Measurements from ENCODE around the gene GNAL. TPM values are rescaled to one million over a fixed set of nuclear protein-coding genes. Genes with fewer than 3 reads are reported as not detected.

Gene GNAL
- total RNA-seq, 2 experiments from 2014 or later: 0.11 to 0.19 TPM

DNA sequence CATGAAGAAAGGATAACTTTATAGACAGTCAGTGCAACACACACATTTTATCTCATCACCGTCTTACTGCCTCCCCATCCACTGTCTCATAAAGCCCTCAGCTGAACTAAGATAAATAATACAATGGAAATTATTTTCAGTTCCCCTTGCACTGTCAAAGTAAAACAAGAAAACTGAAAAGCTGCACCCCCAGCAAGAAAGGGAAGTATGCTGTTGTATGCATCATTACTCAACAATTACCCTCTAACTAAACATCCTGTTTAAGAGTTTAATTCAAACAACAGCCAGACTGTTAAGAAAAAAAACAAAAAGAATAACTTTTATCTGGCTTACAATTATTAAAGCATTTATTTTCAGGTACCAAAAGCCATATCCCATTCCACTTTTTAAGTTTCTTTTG lies 194.1 kb downstream of the GNAL start:
- POLR2A ChIA-PET: no interaction called here
- ATAC-seq (ENCODE audit: poor library complexity) (no peak), DNase-seq (peak in 2 of 14 experiments; percentile 27 to 39)
- peaks cover 70% of the 10 kb centered on the region for H3K36me3 Mint-ChIP-seq (ENCODE audit: low read depth)
- H3K4me1 Mint-ChIP-seq (ENCODE audit: low read depth): no peaks in the 10 kb centered on the region
- H3K9me3 Mint-ChIP-seq: no peaks in the 10 kb centered on the region
- H3K4me3 Mint-ChIP-seq: no peak overlapping the region
- TF ChIP-seq, protein P1, sequence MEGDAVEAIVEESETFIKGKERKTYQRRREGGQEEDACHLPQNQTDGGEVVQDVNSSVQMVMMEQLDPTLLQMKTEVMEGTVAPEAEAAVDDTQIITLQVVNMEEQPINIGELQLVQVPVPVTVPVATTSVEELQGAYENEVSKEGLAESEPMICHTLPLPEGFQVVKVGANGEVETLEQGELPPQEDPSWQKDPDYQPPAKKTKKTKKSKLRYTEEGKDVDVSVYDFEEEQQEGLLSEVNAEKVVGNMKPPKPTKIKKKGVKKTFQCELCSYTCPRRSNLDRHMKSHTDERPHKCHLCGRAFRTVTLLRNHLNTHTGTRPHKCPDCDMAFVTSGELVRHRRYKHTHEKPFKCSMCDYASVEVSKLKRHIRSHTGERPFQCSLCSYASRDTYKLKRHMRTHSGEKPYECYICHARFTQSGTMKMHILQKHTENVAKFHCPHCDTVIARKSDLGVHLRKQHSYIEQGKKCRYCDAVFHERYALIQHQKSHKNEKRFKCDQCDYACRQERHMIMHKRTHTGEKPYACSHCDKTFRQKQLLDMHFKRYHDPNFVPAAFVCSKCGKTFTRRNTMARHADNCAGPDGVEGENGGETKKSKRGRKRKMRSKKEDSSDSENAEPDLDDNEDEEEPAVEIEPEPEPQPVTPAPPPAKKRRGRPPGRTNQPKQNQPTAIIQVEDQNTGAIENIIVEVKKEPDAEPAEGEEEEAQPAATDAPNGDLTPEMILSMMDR (IDR thresholded peaks at IDR 0.05): no peak
- H3K36me3 ChIP-seq (ENCODE audit: insufficient read depth, low read length): peaks cover 37% of the 10 kb centered on the region
- no peak overlapping the region for H3K27ac Mint-ChIP-seq
- CTCF ChIA-PET: no interaction called here
- no peak overlapping the region for H3K27ac ChIP-seq (ENCODE audit: low read depth in 1 of 2, low read length in 2 of 2)
- intact Hi-C loops (cut with DNase I, micrococcal nuclease): no loop called here
- H3K27me3 Mint-ChIP-seq: no peaks in the 10 kb centered on the region
- no peak overlapping the region for H3K4me3 ChIP-seq (ENCODE audit: low read length)
- no peaks in the 10 kb centered on the region for H3K9me3 ChIP-seq (ENCODE audit: control insufficient read depth in 1 of 2, insufficient read depth in 1 of 2, low read length in 2 of 2)
- no peaks in the 10 kb centered on the region for H3K27me3 ChIP-seq (ENCODE audit: control insufficient read depth in 1 of 2, insufficient read depth in 2 of 2, low read length in 2 of 2)
- no peaks in the 10 kb centered on the region for H3K4me1 ChIP-seq (ENCODE audit: insufficient read depth, low read length)

DNA sequence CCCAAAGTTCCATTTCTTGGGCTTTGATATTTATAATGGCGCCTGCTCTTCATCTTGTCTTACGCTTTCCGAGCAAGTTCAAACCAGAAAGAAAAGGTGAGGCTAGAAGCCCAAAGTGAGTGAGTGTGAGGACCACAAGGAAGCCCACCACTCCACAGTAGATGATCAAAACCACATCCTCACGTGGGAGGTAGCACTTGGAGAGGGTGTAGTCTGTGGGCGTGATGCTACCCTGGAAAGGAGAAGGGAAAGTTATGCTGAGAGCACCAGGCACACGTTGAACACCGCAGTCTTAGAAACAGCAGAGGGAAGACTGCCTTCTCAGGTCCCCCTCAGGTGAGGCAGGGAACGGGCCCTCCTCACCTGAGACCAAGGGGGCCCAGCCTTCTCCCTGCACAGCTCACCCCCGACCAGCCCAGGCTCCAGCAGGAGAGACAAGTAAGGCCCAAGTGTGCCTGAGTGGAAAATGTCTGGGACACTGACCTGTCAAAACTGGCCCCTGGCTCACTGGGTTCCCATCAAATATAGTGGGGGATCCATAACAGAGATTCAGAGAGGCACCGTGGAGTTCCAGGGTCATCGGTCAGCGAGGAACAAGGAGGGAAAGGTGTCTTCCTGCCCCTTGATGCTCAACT lies 195.4 kb downstream of the GNAL start:
- Histone ChIP-seq H3K36me3 (ENCODE audit: insufficient read depth, low read length) (peaks cover 50% of the 10 kb centered on the region), H3K27me3 (ENCODE audit: control insufficient read depth in 1 of 2, insufficient read depth in 2 of 2, low read length in 2 of 2) (no peaks in the 10 kb centered on the region), H3K4me1 (ENCODE audit: insufficient read depth, low read length) (no peaks in the 10 kb centered on the region), H3K4me3 (ENCODE audit: low read length) (no peak overlapping the region), H3K27ac (ENCODE audit: low read depth in 1 of 2, low read length in 2 of 2) (no peak overlapping the region), H3K9me3 (ENCODE audit: control insufficient read depth in 1 of 2, insufficient read depth in 1 of 2, low read length in 2 of 2) (no peaks in the 10 kb centered on the region)
- intact Hi-C loops (cut with DNase I, micrococcal nuclease): no loop called here
- ChIA-PET POLR2A (no interaction called here), CTCF (no interaction called here)
- H3K27me3 Mint-ChIP-seq: no peaks in the 10 kb centered on the region
- ATAC-seq (ENCODE audit: poor library complexity) (no peak), DNase-seq (no peak)
- H3K4me3 Mint-ChIP-seq: no peak overlapping the region
- no peak overlapping the region for H3K27ac Mint-ChIP-seq
- TF ChIP-seq, protein P1 (IDR thresholded peaks at IDR 0.05): no peak
- H3K9me3 Mint-ChIP-seq: no peaks in the 10 kb centered on the region
- peaks cover 83% of the 10 kb centered on the region for H3K36me3 Mint-ChIP-seq (ENCODE audit: low read depth)
- no peaks in the 10 kb centered on the region for H3K4me1 Mint-ChIP-seq (ENCODE audit: low read depth)

DNA sequence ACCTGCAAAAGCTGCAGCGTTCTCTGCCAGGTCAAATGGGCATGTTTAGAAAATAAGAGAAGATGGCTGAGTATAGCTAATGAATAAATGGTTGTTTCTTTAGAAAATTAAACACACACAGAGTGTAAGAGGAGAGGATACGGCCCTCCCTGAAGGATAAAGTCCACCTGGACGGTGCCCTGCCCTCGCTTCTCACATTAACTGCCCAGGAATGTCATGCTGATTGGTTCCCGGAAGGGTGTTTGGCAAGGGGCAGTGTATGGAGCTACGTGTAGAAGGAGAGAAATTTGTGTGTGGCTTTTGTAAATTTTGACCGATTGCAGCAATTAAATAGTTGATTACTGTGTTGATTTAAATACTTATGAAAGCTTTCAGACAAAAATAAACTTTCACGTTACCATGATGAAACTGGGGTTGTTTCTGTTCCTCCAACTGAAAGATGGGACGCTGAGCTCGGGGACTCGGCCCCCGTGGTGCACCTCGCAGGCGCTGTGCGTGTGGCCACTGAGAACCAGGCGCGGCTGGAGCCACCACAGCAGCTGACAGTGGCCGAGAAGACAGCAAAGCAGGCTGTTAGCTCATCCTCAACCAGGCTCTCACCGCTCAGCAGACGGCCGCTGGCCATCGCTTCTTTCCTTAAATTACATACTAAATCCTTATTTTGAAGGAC lies 196.3 kb downstream of the GNAL start:
- H3K9me3 ChIP-seq (ENCODE audit: control insufficient read depth in 1 of 2, insufficient read depth in 1 of 2, low read length in 2 of 2): no peaks in the 10 kb centered on the region
- H3K27me3 ChIP-seq (ENCODE audit: control insufficient read depth in 1 of 2, insufficient read depth in 2 of 2, low read length in 2 of 2): no peaks in the 10 kb centered on the region
- no peak overlapping the region for H3K4me3 Mint-ChIP-seq
- no peak overlapping the region for H3K27ac ChIP-seq (ENCODE audit: low read depth in 1 of 2, low read length in 2 of 2)
- peaks cover 55% of the 10 kb centered on the region for H3K36me3 ChIP-seq (ENCODE audit: insufficient read depth, low read length)
- intact Hi-C loops (cut with DNase I, micrococcal nuclease): no loop called here
- no peaks in the 10 kb centered on the region for H3K27me3 Mint-ChIP-seq
- TF ChIP-seq, protein P1 (IDR thresholded peaks at IDR 0.05): no peak
- no peak for ATAC-seq (ENCODE audit: poor library complexity)
- CTCF ChIA-PET: no interaction called here
- POLR2A ChIA-PET: interaction anchor here (0.9 kb wide), 1 partner anchor 35 kb away, joined by 3 read pairs; no protein-coding TSS in a partner anchor
- no peaks in the 10 kb centered on the region for H3K4me1 Mint-ChIP-seq (ENCODE audit: low read depth)
- H3K4me3 ChIP-seq (ENCODE audit: low read length): no peak overlapping the region
- peak in 2 of 14 experiments; percentile 37 to 41 for DNase-seq
- no peaks in the 10 kb centered on the region for H3K4me1 ChIP-seq (ENCODE audit: insufficient read depth, low read length)
- no peaks in the 10 kb centered on the region for H3K9me3 Mint-ChIP-seq
- H3K27ac Mint-ChIP-seq: no peak overlapping the region
- peaks cover 91% of the 10 kb centered on the region for H3K36me3 Mint-ChIP-seq (ENCODE audit: low read depth)
